MCF 10A (cell line): Measurements from ENCODE around the gene FBXL19. TPM values are rescaled to one million over a fixed set of nuclear protein-coding genes. Genes with fewer than 3 reads are reported as not detected.

Source experiments
- BruUV-seq: library from RNA; stranded (reverse); fragments of 400-500 nt; replicated peaks from 2 replicates; lab custom pipeline; 2021; lab: Mats Ljungman, UMichigan
- CTCF ChIA-PET: fragments of 300-600 bp; sonication (Branson Sonifier 250); formaldehyde crosslinking; extraction: SDS; loops from one replicate; lab custom pipeline; 2021; ENCODE audit warnings: antibody characterized with exemption, inconsistent platforms; lab: Yijun Ruan, JAX
- POLR2A ChIA-PET: fragments of 300-600, 350-650 bp; sonication (Branson Sonifier 250); formaldehyde crosslinking; extraction: SDS; loops from one replicate; lab custom pipeline; 2020; ENCODE audit warnings: antibody characterized with exemption, inconsistent platforms; lab: Yijun Ruan, JAX
- DNase-seq: peaks from one replicate; pipeline ENCODE4 v3.0.0-alpha.2; 2018; ENCODE audit not compliant: unreplicated experiment
- H3K27ac Mint-ChIP-seq: one replicate; pipeline ENCODE4 v1.8.0; 2022; ENCODE audit warnings: mild to moderate bottlenecking, low read depth, mixed read lengths; ENCODE audit not compliant: unreplicated experiment
- H3K27me3 Mint-ChIP-seq: one replicate; pipeline ENCODE4 v1.8.0; 2022; ENCODE audit warnings: mixed read lengths; ENCODE audit not compliant: insufficient read depth, unreplicated experiment
- H3K36me3 Mint-ChIP-seq: one replicate; pipeline ENCODE4 v1.8.0; 2022; ENCODE audit warnings: mild to moderate bottlenecking, moderate library complexity, mixed read lengths; ENCODE audit not compliant: insufficient read depth, unreplicated experiment
- H3K4me1 Mint-ChIP-seq: one replicate; pipeline ENCODE4 v1.8.0; 2022; ENCODE audit warnings: mixed read lengths; ENCODE audit not compliant: insufficient read depth, unreplicated experiment
- H3K4me3 Mint-ChIP-seq: one replicate; pipeline ENCODE4 v1.8.0; 2022; ENCODE audit warnings: mild to moderate bottlenecking, moderate library complexity, mixed read lengths; ENCODE audit not compliant: unreplicated experiment
- H3K9me3 Mint-ChIP-seq: one replicate; pipeline ENCODE4 v1.8.0; 2022; ENCODE audit warnings: mixed read lengths; ENCODE audit not compliant: unreplicated experiment
- intact Hi-C: fragments of 100-400 bp; cut with micrococcal nuclease; formaldehyde crosslinking; loops from 2 replicates; pipeline ENCODE4 v1.14.1; 2022
- total RNA-seq: library from RNA; stranded (reverse); gene quantifications from 2 replicates; pipeline ENCODE4 v1.2.3, GENCODE V29; 2022
- TF ChIP-seq, protein P1 (sequence below): fragments of 200-600 bp; IDR thresholded peaks from one replicate; pipeline ENCODE4 v1.8.0; 2022; ENCODE audit warnings: antibody characterized with exemption, mild to moderate bottlenecking; ENCODE audit not compliant: unreplicated experiment

FBXL19 gene
- total RNA-seq, 1 experiment from 2014 or later = 18.0 TPM

GRCh38 chr16:30902029-30902972, 21.1 kb upstream of the FBXL19 start:
- H3K27ac Mint-ChIP-seq = peak overlapping the region; percentile 55
- ChIA-PET POLR2A (interaction anchor here (0.6 to 1.8 kb wide), 18 partner anchors 9 to 205 kb away, joined by 3 to 7 read pairs (median 4); no protein-coding TSS in a partner anchor), CTCF (interaction anchor here (0.6 to 5.6 kb wide), 29 partner anchors 8 to 336 kb away, joined by 3 to 88 read pairs (median 5); no protein-coding TSS in a partner anchor)
- no peaks in the 10 kb centered on the region for H3K36me3 Mint-ChIP-seq
- TF ChIP-seq, protein P1, sequence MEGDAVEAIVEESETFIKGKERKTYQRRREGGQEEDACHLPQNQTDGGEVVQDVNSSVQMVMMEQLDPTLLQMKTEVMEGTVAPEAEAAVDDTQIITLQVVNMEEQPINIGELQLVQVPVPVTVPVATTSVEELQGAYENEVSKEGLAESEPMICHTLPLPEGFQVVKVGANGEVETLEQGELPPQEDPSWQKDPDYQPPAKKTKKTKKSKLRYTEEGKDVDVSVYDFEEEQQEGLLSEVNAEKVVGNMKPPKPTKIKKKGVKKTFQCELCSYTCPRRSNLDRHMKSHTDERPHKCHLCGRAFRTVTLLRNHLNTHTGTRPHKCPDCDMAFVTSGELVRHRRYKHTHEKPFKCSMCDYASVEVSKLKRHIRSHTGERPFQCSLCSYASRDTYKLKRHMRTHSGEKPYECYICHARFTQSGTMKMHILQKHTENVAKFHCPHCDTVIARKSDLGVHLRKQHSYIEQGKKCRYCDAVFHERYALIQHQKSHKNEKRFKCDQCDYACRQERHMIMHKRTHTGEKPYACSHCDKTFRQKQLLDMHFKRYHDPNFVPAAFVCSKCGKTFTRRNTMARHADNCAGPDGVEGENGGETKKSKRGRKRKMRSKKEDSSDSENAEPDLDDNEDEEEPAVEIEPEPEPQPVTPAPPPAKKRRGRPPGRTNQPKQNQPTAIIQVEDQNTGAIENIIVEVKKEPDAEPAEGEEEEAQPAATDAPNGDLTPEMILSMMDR = no peak
- H3K27me3 Mint-ChIP-seq = no peaks in the 10 kb centered on the region
- H3K4me3 Mint-ChIP-seq = peak overlapping the region; percentile 75
- DNase-seq = peak; percentile 57
- BruUV-seq = no TSS peak
- intact Hi-C loops = loop anchor here (1.0 kb wide), 1 partner anchor 58 kb away; no protein-coding TSS in a partner anchor
- no peaks in the 10 kb centered on the region for H3K9me3 Mint-ChIP-seq
- H3K4me1 Mint-ChIP-seq = peaks cover under 1% of the 10 kb centered on the region

GRCh38 chr16:30903002-30903401, 20.4 kb upstream of the FBXL19 start:
- ChIA-PET CTCF (interaction anchor here (0.5 to 5.6 kb wide), 11 partner anchors 8 to 100 kb away, joined by 3 to 88 read pairs (median 15); no protein-coding TSS in a partner anchor), POLR2A (interaction anchor here (1.1 to 1.7 kb wide), 9 partner anchors 10 to 128 kb away, joined by 3 to 7 read pairs (median 6); no protein-coding TSS in a partner anchor)
- Mint-ChIP-seq H3K27ac (peak overlapping the region; percentile 55), H3K9me3 (no peaks in the 10 kb centered on the region), H3K4me3 (peak overlapping the region; percentile 75), H3K4me1 (no peaks in the 10 kb centered on the region), H3K36me3 (no peaks in the 10 kb centered on the region), H3K27me3 (no peaks in the 10 kb centered on the region)
- TF ChIP-seq, protein P1 = no peak
- BruUV-seq = no TSS peak
- intact Hi-C loops = no loop called here
- DNase-seq = no peak

- DNase-seq = no peak
These were observed 19.8 kb upstream of the FBXL19 start for GRCh38 chr16:30903596-30903995.

More at GRCh38 chr16:30903596-30903995, 19.8 kb upstream of the FBXL19 start:
- Mint-ChIP-seq H3K4me1 (no peaks in the 10 kb centered on the region), H3K9me3 (no peaks in the 10 kb centered on the region), H3K27ac (no peak overlapping the region), H3K27me3 (no peaks in the 10 kb centered on the region), H3K36me3 (no peaks in the 10 kb centered on the region), H3K4me3 (no peak overlapping the region)
- CTCF ChIA-PET = interaction anchor here (0.5 to 5.6 kb wide), 4 partner anchors 8 to 60 kb away, joined by 4 to 88 read pairs (median 30); no protein-coding TSS in a partner anchor
- intact Hi-C loops = no loop called here
- TF ChIP-seq, protein P1 = no peak
- POLR2A ChIA-PET = no interaction called here
- BruUV-seq = no TSS peak
